GM21825 (cell line): ENCODE measurements around the gene PAM.

ENCODE experiments used
- ATAC-seq: cut with Tn5 transposase; IDR thresholded peaks from one replicate; pipeline ENCODE4 v1.9.1; 2021; ENCODE audit warnings: mild to moderate bottlenecking, moderate library complexity; ENCODE audit not compliant: unreplicated experiment

PAM gene

GRCh38 chr5:102754767-102755431 lies at the start of gene PAM:
Gene PAM (plus strand): TSS chr5:102755305. CDS start chr5:102866196, 110,891 bp downstream.
- ATAC-seq, result peak; percentile 87

GRCh38 chr5:102711525-102712385 lies 43.4 kb upstream of the PAM start:
- ATAC-seq, result no peak

GRCh38 chr5:102713278-102713677 lies 41.8 kb upstream of the PAM start:
- ATAC-seq, result no peak

GRCh38 chr5:102713682-102714231 lies 41.3 kb upstream of the PAM start:
- ATAC-seq, result peak; percentile 64

GRCh38 chr5:102715082-102715807 lies 39.9 kb upstream of the PAM start:
- no peak for ATAC-seq

GRCh38 chr5:102716017-102716416 lies 39.1 kb upstream of the PAM start:
- ATAC-seq, result no peak

- no peak for ATAC-seq
Observed at GRCh38 chr5:102718819-102719218, 36.3 kb upstream of the PAM start.

GRCh38 chr5:102719886-102720285 lies 35.2 kb upstream of the PAM start:
- ATAC-seq, result no peak

GRCh38 chr5:102720969-102721368 lies 34.1 kb upstream of the PAM start:
- no peak for ATAC-seq

- ATAC-seq, result no peak
Observed at GRCh38 chr5:102722931-102723330, 32.2 kb upstream of the PAM start.

- no peak for ATAC-seq
Observed at GRCh38 chr5:102731693-102732092, 23.4 kb upstream of the PAM start.

- no peak for ATAC-seq
Observed at GRCh38 chr5:102733534-102733933, 21.6 kb upstream of the PAM start.

- ATAC-seq, result no peak
Observed at GRCh38 chr5:102737161-102737560, 17.9 kb upstream of the PAM start.

GRCh38 chr5:102737805-102738469 lies 17.2 kb upstream of the PAM start:
- ATAC-seq, result no peak

GRCh38 chr5:102740515-102740914 lies 14.6 kb upstream of the PAM start:
- no peak for ATAC-seq

GRCh38 chr5:102742215-102742614 lies 12.9 kb upstream of the PAM start:
- ATAC-seq, result no peak

- no peak for ATAC-seq
Observed at GRCh38 chr5:102743900-102744299, 11.2 kb upstream of the PAM start.

- no peak for ATAC-seq
Observed at GRCh38 chr5:102747386-102748166, 7.5 kb upstream of the PAM start.

- ATAC-seq, result no peak
Observed at GRCh38 chr5:102749416-102750030, 5.6 kb upstream of the PAM start.
